ENCODE data around the gene CYFIP1. TPM values are rescaled to one million over a fixed set of nuclear protein-coding genes. Genes with fewer than 3 reads are reported as not detected.

CYFIP1 gene
- total RNA-seq, 3 donors from 2014 or later (not counting 1 experiment from before 2014, with no cell fraction given) = 6.4 to 9.2 (median 8.8) TPM

DNA sequence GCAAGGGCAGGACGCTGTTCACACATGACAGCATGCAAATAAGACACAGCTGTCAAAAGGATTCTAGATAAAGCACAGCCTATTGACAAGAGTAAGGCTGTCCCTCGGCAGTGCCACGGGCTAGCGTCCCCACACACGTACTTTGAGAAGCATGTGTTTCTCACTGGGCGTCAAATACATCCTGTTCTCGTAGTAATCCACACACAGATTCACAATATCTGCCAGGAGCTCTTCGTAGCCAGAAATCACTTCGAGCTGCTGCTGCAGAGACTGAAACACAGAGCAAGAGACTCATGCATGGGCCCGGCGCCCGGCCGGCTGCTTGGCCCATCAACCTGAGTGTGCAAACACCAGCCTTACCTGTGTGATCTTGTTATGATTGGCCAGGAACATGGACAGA lies 41.1 kb downstream of the CYFIP1 start:
- Histone ChIP-seq H3K9me3 (ENCODE audit: control insufficient read depth, insufficient read depth, low read length) (no peaks in the 10 kb centered on the region), H3K27me3 (ENCODE audit: control insufficient read depth, insufficient read depth, low read length) (no peaks in the 10 kb centered on the region), H3K4me3 (ENCODE audit: low read length) (no peak overlapping the region), H3K27ac (ENCODE audit: low read length) (no peak overlapping the region), H3K4me1 (ENCODE audit: control insufficient read depth, insufficient read depth, low read length) (no peaks in the 10 kb centered on the region), H3K36me3 (ENCODE audit: control insufficient read depth, insufficient read depth, low read length) (peaks cover 2% of the 10 kb centered on the region)
- no peak for TF ChIP-seq CTCF (IDR thresholded peaks at IDR 0.05)
- intact Hi-C loops (cut with micrococcal nuclease) = no loop called here
- Mint-ChIP-seq H3K27ac (no peak overlapping the region), H3K4me3 (no peak overlapping the region), H3K9me3 (no peaks in the 10 kb centered on the region), H3K4me1 (no peaks in the 10 kb centered on the region), H3K36me3 (no peaks in the 10 kb centered on the region), H3K27me3 (ENCODE audit: low read depth in 2 of 2) (no peaks in the 10 kb centered on the region)
- ATAC-seq (no peak), DNase-seq (no peak)
- 90% methylated on average over 13 of the region's 13 CpGs for WGBS (ENCODE audit: insufficient coverage)

DNA sequence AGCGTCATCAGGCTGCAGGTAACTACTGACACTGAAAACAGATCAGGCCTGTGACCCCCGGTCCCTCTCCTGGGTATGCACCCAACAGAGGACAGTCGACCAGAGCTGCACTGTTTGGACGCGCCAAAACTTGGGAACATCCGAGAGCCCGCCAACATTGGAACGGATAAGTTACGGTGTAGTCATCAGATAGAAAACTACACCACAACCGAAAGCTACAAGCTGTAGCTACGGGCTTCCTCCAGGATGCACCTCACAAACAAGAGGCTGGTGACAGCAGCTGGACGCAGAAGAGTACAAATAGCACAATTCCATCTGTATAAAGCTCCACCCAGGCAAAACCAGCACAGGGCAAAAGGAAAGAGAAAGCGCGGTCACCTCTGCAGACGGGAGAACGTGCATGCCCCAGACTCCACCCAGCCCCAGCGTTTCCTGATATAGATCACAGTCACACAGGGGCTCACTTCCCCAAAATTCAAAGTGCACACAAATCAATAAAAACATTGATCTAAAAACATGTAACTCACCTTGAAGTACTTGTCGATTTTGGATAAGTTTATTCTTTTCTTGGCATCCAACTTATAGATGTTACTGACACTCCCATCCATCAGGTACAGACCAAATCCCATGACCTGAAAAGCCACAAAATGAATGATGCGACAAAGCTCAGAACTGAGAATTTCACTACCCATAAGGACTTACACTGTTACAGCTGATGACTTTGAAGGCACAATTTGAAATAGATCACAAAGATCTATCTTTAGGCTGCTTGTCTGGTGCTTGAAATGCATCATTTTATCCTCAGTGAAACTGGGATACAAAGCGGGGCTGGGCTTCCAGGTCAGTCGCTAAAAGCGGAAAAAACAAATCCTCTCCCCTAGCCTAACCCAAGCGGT lies 43.3 kb downstream of the CYFIP1 start:
- Mint-ChIP-seq H3K9me3 (no peaks in the 10 kb centered on the region), H3K4me1 (no peaks in the 10 kb centered on the region), H3K27me3 (ENCODE audit: low read depth in 2 of 2) (no peaks in the 10 kb centered on the region), H3K4me3 (no peak overlapping the region), H3K27ac (no peak overlapping the region), H3K36me3 (no peaks in the 10 kb centered on the region)
- H3K4me1 ChIP-seq (ENCODE audit: control insufficient read depth, insufficient read depth, low read length) = no peaks in the 10 kb centered on the region
- 81% methylated on average over 23 of the region's 23 CpGs for WGBS (ENCODE audit: insufficient coverage)
- H3K36me3 ChIP-seq (ENCODE audit: control insufficient read depth, insufficient read depth, low read length) = no peaks in the 10 kb centered on the region
- no peak overlapping the region for H3K4me3 ChIP-seq (ENCODE audit: low read length)
- DNase-seq (no peak), ATAC-seq (no peak)
- no peak overlapping the region for H3K27ac ChIP-seq (ENCODE audit: low read length)
- H3K9me3 ChIP-seq (ENCODE audit: control insufficient read depth, insufficient read depth, low read length) = no peaks in the 10 kb centered on the region
- intact Hi-C loops (cut with micrococcal nuclease) = no loop called here
- no peak for TF ChIP-seq CTCF (IDR thresholded peaks at IDR 0.05)
- no peaks in the 10 kb centered on the region for H3K27me3 ChIP-seq (ENCODE audit: control insufficient read depth, insufficient read depth, low read length)

DNA sequence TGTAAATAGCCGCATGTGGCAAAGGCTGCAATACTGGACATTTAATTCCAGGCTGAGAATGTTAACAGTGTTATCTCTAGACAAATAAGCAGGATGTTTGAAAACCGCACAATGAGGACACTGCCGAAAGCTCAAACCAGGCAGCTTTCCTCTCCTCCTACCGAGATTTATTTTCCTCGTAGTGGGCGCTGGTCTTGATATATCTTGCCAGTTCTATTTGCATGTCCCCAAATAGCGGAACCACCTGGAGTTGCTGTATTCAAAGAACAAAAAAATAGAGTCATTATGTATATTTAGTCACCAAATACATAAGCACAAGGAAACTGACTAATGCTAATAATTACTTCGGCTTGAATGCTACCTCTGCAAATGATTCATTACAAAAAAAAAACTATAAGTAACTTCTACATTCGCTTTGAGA lies 46.5 kb downstream of the CYFIP1 start:
- Histone ChIP-seq H3K4me1 (ENCODE audit: control insufficient read depth, insufficient read depth, low read length) (no peaks in the 10 kb centered on the region), H3K36me3 (ENCODE audit: control insufficient read depth, insufficient read depth, low read length) (no peaks in the 10 kb centered on the region), H3K27ac (ENCODE audit: low read length) (no peak overlapping the region), H3K27me3 (ENCODE audit: control insufficient read depth, insufficient read depth, low read length) (no peaks in the 10 kb centered on the region), H3K9me3 (ENCODE audit: control insufficient read depth, insufficient read depth, low read length) (no peaks in the 10 kb centered on the region), H3K4me3 (ENCODE audit: low read length) (no peak overlapping the region)
- H3K36me3 Mint-ChIP-seq = no peaks in the 10 kb centered on the region
- WGBS (ENCODE audit: insufficient coverage) = 90% methylated on average over 9 of the region's 9 CpGs
- no peaks in the 10 kb centered on the region for H3K27me3 Mint-ChIP-seq (ENCODE audit: low read depth in 2 of 2)
- no peak overlapping the region for H3K27ac Mint-ChIP-seq
- intact Hi-C loops (cut with micrococcal nuclease) = no loop called here
- TF ChIP-seq CTCF (IDR thresholded peaks at IDR 0.05) = no peak
- no peaks in the 10 kb centered on the region for H3K4me1 Mint-ChIP-seq
- DNase-seq (no peak), ATAC-seq (no peak)
- H3K9me3 Mint-ChIP-seq = no peaks in the 10 kb centered on the region
- no peak overlapping the region for H3K4me3 Mint-ChIP-seq

All from natural killer cell (primary cell).